ENCODE measurements around the gene SLC33A1.

SLC33A1 gene

GRCh38 chr3:155790272-155790925 lies 63.8 kb downstream of the SLC33A1 start:
- H3K36me3 Mint-ChIP-seq (ENCODE audit: low read depth): peaks cover 23% of the 10 kb centered on the region
- DNase-seq (no peak), ATAC-seq (no peak)
- no peak overlapping the region for H3K27ac Mint-ChIP-seq
- peaks cover 7% of the 10 kb centered on the region for H3K9me3 Mint-ChIP-seq
- H3K4me3 Mint-ChIP-seq: no peak overlapping the region
- no peaks in the 10 kb centered on the region for H3K27me3 Mint-ChIP-seq
- H3K4me1 Mint-ChIP-seq: peaks cover 5% of the 10 kb centered on the region

GRCh38 chr3:155785662-155786295 lies 68.4 kb downstream of the SLC33A1 start:
- no peak for DNase-seq
- Mint-ChIP-seq H3K9me3 (peaks cover 11% of the 10 kb centered on the region), H3K4me3 (no peak overlapping the region), H3K4me1 (peaks cover 6% of the 10 kb centered on the region), H3K27me3 (no peaks in the 10 kb centered on the region), H3K27ac (no peak overlapping the region), H3K36me3 (ENCODE audit: low read depth) (peaks cover 20% of the 10 kb centered on the region)
- ATAC-seq: no peak

- peaks cover 6% of the 10 kb centered on the region for H3K4me1 Mint-ChIP-seq
- no peak for DNase-seq
- H3K4me3 Mint-ChIP-seq: no peak overlapping the region
- no peak for ATAC-seq
- peaks cover 11% of the 10 kb centered on the region for H3K9me3 Mint-ChIP-seq
- H3K27ac Mint-ChIP-seq: no peak overlapping the region
- H3K27me3 Mint-ChIP-seq: no peaks in the 10 kb centered on the region
- H3K36me3 Mint-ChIP-seq (ENCODE audit: low read depth): peaks cover 22% of the 10 kb centered on the region
Measured at GRCh38 chr3:155782390-155782953, 71.8 kb downstream of the SLC33A1 start.

- peaks cover 11% of the 10 kb centered on the region for H3K9me3 Mint-ChIP-seq
- H3K4me1 Mint-ChIP-seq: no peaks in the 10 kb centered on the region
- peaks cover 22% of the 10 kb centered on the region for H3K36me3 Mint-ChIP-seq (ENCODE audit: low read depth)
- ATAC-seq (no peak), DNase-seq (no peak)
- no peaks in the 10 kb centered on the region for H3K27me3 Mint-ChIP-seq
- no peak overlapping the region for H3K4me3 Mint-ChIP-seq
- H3K27ac Mint-ChIP-seq: no peak overlapping the region
Measured at GRCh38 chr3:155780291-155780690, 73.9 kb downstream of the SLC33A1 start.

GRCh38 chr3:155778462-155778861 lies 75.8 kb downstream of the SLC33A1 start:
- H3K4me3 Mint-ChIP-seq: no peak overlapping the region
- H3K27ac Mint-ChIP-seq: no peak overlapping the region
- no peaks in the 10 kb centered on the region for H3K27me3 Mint-ChIP-seq
- no peak for DNase-seq
- H3K4me1 Mint-ChIP-seq: no peaks in the 10 kb centered on the region
- H3K36me3 Mint-ChIP-seq (ENCODE audit: low read depth): peaks cover 22% of the 10 kb centered on the region
- H3K9me3 Mint-ChIP-seq: peaks cover 11% of the 10 kb centered on the region
- ATAC-seq: no peak

- no peaks in the 10 kb centered on the region for H3K4me1 Mint-ChIP-seq
- no peak overlapping the region for H3K27ac Mint-ChIP-seq
- no peak for DNase-seq
Measured at GRCh38 chr3:155772801-155773200, 81.4 kb downstream of the SLC33A1 start.

GRCh38 chr3:155771126-155771525 lies 83.1 kb downstream of the SLC33A1 start:
- Mint-ChIP-seq H3K4me1 (no peaks in the 10 kb centered on the region), H3K36me3 (ENCODE audit: low read depth) (peaks cover 15% of the 10 kb centered on the region)
- no peak for ATAC-seq

More at GRCh38 chr3:155772801-155773200, 81.4 kb downstream of the SLC33A1 start:
- Mint-ChIP-seq H3K9me3 (no peaks in the 10 kb centered on the region), H3K36me3 (ENCODE audit: low read depth) (peaks cover 13% of the 10 kb centered on the region), H3K4me3 (no peak overlapping the region), H3K27me3 (no peaks in the 10 kb centered on the region)
- ATAC-seq: no peak

More at GRCh38 chr3:155771126-155771525, 83.1 kb downstream of the SLC33A1 start:
- H3K27ac Mint-ChIP-seq: no peak overlapping the region
- H3K4me3 Mint-ChIP-seq: no peak overlapping the region
- no peak for DNase-seq
- H3K27me3 Mint-ChIP-seq: no peaks in the 10 kb centered on the region
- no peaks in the 10 kb centered on the region for H3K9me3 Mint-ChIP-seq

Measured in activated naive CD8-positive, alpha-beta T cell treated with anti-CD3 and anti-CD28 coated beads, Interleukin-2, amount 50 U/mL, for 24 hours (primary cell).